Activated CD4-positive, alpha-beta memory T cell treated with anti-CD3 and anti-CD28 coated beads for 36 hours (primary cell): ENCODE results near the gene CAPZA2. TPM values are rescaled to one million over a fixed set of nuclear protein-coding genes. Genes with fewer than 3 reads are reported as not detected.
"Not testable (repeated sequence)": the region's sequence is repeated elsewhere in the genome, so short reads cannot be mapped to it uniquely, and the experiment has no call there.

Source experiments
- CTCF ChIA-PET: fragments of 350-600 bp; sonication (Branson Sonifier 250); formaldehyde crosslinking; loops from one replicate; lab custom pipeline; 2021; ENCODE audit warnings: antibody characterized with exemption, inconsistent platforms; lab: Charles Lee
- POLR2A ChIA-PET: fragments of 350-600 bp; sonication (Branson Sonifier 250); formaldehyde crosslinking; loops from one replicate; lab custom pipeline; 2021; ENCODE audit warnings: antibody characterized with exemption; lab: Charles Lee
- DNase-seq: peaks from one replicate; pipeline ENCODE4 v3.0.0-alpha.2; 2020
- H3K27ac Mint-ChIP-seq: one replicate; pipeline ENCODE4 v1.8.0; 2021; ENCODE audit warnings: mixed read lengths
- H3K27me3 Mint-ChIP-seq: one replicate; pipeline ENCODE4 v1.8.0; 2021; ENCODE audit warnings: mixed read lengths
- H3K36me3 Mint-ChIP-seq: one replicate; pipeline ENCODE4 v1.8.0; 2021; ENCODE audit warnings: mixed read lengths
- H3K4me1 Mint-ChIP-seq: one replicate; pipeline ENCODE4 v1.8.0; 2021; ENCODE audit warnings: low read depth, mixed read lengths
- H3K4me3 Mint-ChIP-seq: one replicate; pipeline ENCODE4 v1.8.0; 2021; ENCODE audit warnings: mild to moderate bottlenecking, mixed read lengths
- H3K9me3 Mint-ChIP-seq: one replicate; pipeline ENCODE4 v1.8.0; 2021; ENCODE audit warnings: mixed read lengths
- intact Hi-C: fragments of 100-400 bp; cut with micrococcal nuclease; formaldehyde crosslinking; loops from one replicate; pipeline ENCODE4 v1.15.1; 2023
- total RNA-seq, 2 experiments: library from RNA; stranded (reverse); gene quantifications; one replicate each; pipeline ENCODE4 v1.2.3, GENCODE V29; 2021

The CAPZA2 gene
- total RNA-seq = 100 to 1,000 TPM; 163 to 176 TPM

DNA sequence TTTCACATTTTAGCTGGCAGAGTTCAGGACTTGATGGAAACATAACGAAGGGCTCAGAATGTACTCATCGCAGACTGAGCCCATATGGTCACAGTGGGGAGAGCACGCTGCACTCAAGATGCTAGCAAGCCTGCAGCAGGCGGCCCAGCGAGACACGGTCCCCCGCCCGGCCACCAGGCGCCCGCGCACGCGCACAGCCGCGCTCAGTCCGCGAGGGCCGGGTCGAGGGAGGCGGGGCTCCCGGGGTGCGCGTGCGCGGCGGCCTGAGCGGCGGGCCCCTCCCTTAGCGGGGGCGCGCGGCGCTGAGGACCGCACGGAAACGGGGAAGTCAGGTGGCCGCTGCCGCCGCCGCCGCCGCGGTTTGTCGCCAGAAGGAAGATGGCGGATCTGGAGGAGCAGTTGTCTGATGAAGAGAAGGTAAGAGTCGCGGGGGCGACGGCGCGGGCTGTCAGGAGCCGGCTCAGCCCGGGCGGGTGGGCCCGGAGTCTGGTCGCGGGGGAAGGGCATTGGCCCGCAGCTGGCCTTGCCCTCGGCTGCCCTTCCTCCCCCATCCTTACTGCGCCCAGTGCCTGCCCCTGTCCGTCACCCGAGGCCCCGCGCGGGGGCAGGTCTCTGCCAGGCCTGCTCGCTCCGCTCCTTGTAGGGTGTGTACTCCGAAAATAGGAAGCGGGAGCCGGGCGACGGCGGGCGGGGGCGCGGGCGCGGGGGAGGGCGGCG, at the start of gene CAPZA2:
CAPZA2 (plus strand) TSS at position 354 of the 717 bp plus-strand sequence; CDS start at position 379, 25 bp downstream.
- CTCF ChIA-PET = no interaction called here
- H3K36me3 Mint-ChIP-seq = peaks cover 3% of the 10 kb centered on the region
- H3K9me3 Mint-ChIP-seq = no peaks in the 10 kb centered on the region
- POLR2A ChIA-PET = interaction anchor here (1.4 to 1.5 kb wide), 2 partner anchors 8 to 12 kb away, joined by 4 to 5 read pairs; no protein-coding TSS in a partner anchor
- H3K27ac Mint-ChIP-seq = peak within 1 kb of the TSS; percentile 90
- peak; percentile 95 for DNase-seq
- H3K4me1 Mint-ChIP-seq = peaks cover 39% of the 10 kb centered on the region
- H3K4me3 Mint-ChIP-seq = peak within 1 kb of the TSS; percentile 88
- intact Hi-C loops = loop anchor here (1.0 to 10.0 kb wide), 5 partner anchors 60 to 1322 kb away; partner anchors contain the start of gene LSM8
- peaks cover 6% of the 10 kb centered on the region for H3K27me3 Mint-ChIP-seq

DNA sequence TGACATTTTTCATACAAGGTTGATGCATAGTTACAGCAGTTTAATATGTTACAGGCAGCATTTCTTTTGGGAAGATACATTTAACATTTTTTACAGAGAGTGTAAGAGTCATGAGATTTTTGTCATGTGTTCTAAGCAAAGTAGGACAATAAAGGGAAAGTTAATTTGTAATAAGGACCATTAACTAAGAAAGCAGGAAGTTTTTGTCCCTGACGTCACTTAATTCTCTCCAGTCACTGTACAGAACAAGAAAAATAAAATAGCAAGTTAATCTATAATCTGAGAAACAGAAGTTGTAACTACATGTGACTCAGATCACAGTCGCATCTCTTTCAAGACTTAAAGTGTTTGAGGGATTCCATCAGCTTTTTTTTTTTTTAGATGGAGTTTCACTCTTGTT, 49.5 kb upstream of the CAPZA2 start:
- H3K4me3 Mint-ChIP-seq = no peak overlapping the region
- peaks cover 6% of the 10 kb centered on the region for H3K27me3 Mint-ChIP-seq
- ChIA-PET POLR2A (no interaction called here), CTCF (interaction anchor here (0.6 to 1.2 kb wide), 4 partner anchors 10 to 633 kb away, joined by 3 read pairs; no protein-coding TSS in a partner anchor)
- intact Hi-C loops = no loop called here
- no peak overlapping the region for H3K27ac Mint-ChIP-seq
- no peaks in the 10 kb centered on the region for H3K9me3 Mint-ChIP-seq
- H3K4me1 Mint-ChIP-seq = no peaks in the 10 kb centered on the region
- DNase-seq = no peak
- H3K36me3 Mint-ChIP-seq = no peaks in the 10 kb centered on the region

DNA sequence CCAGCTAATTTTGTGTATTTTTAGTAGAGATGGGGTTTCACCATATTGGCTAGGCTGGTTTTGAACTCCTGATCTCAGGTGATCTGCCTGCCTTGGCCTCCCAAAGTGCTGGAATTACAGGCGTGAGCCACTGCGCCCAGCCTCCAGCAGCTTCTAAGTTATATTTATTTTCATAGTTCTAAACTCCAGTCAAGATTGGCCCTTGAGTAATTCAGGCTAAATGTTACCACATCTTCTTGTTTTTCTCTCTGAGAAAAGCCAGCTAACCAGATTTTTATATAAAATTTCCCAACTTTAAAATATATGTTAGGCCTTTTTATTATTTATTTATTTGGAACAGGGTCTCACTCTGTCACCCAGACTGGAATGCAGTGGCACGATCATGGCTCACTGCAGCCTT, 49.0 kb upstream of the CAPZA2 start:
- DNase-seq, intact Hi-C loops, H3K4me3 Mint-ChIP-seq, H3K9me3 Mint-ChIP-seq, H3K27ac Mint-ChIP-seq, H3K36me3 Mint-ChIP-seq, H3K4me1 Mint-ChIP-seq, H3K27me3 Mint-ChIP-seq: not testable (repeated sequence)
- POLR2A ChIA-PET = interaction anchor here (0.6 kb wide), 1 partner anchor 15 kb away, joined by 3 read pairs; no protein-coding TSS in a partner anchor
- CTCF ChIA-PET = interaction anchor here (0.6 to 2.0 kb wide), 6 partner anchors 10 to 633 kb away, joined by 3 to 8 read pairs (median 3); no protein-coding TSS in a partner anchor

DNA sequence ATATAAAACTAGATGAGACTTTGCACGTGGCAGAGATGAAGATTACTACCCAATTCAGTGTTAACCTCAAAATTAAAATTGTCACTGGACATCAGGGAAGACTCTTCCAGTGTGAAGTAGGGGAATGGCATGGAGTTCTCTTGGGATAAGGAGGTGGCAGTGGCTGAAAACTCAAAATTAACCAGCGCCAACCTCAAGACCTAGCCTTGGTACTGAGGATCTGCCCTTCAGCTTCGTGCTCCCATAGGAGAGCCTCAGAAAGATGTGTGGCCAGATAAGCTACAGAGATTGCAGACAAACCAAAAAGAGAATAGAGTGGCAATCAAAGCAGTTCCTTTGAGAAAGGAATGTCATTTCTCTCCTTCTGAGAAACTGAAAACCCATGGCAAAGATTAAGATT, 47.3 kb upstream of the CAPZA2 start:
- Mint-ChIP-seq H3K27ac (no peak overlapping the region), H3K4me1 (no peaks in the 10 kb centered on the region), H3K36me3 (no peaks in the 10 kb centered on the region), H3K27me3 (peaks cover 11% of the 10 kb centered on the region), H3K4me3 (no peak overlapping the region), H3K9me3 (no peaks in the 10 kb centered on the region)
- no peak for DNase-seq
- ChIA-PET POLR2A (no interaction called here), CTCF (interaction anchor here (0.7 to 2.0 kb wide), 2 partner anchors 223 to 225 kb away, joined by 4 to 8 read pairs; no protein-coding TSS in a partner anchor)
- intact Hi-C loops = no loop called here

DNA sequence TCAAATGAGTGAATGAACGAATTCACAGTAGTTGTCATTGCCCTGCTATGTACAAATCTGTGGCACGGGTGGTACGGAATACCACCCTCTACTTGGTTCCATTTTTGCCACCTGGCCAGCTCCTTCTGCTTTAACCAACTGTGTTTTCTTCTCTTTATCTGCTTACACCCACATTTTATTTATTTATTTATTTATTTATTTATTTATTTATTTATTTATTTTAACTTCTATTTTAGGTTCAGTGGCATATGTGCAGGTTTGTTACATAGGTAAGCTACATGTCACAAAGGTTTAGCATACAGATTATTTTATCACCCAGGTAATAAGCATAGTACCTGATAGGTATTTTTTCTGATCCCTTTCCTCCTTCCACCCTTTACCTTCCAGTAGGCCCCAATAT, 42.2 kb upstream of the CAPZA2 start:
- Mint-ChIP-seq H3K36me3 (no peaks in the 10 kb centered on the region), H3K27me3 (peaks cover 19% of the 10 kb centered on the region), H3K4me3 (no peak overlapping the region), H3K9me3 (no peaks in the 10 kb centered on the region), H3K4me1 (no peaks in the 10 kb centered on the region), H3K27ac (no peak overlapping the region)
- ChIA-PET POLR2A (no interaction called here), CTCF (interaction anchor here (1.4 kb wide), 1 partner anchor 229 kb away, joined by 4 read pairs; no protein-coding TSS in a partner anchor)
- intact Hi-C loops = no loop called here
- no peak for DNase-seq

DNA sequence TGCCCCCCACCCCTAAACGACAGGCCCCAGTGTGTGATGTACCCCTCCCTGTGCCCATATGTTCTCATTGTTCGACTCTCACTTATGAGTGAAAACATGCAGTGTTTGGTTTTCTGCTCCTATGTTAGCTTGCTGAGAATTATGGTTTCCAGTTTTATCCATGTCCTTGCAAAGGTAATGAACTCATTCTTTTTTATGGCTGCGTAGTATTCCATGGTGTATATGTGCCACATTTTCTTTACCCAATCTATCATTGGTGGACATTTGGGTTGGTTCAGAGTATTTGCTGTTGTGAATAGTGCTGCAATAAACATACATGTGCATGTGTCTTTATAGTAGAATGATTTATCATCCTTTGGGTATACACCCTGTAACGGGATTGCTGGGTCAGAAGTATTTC, 40.7 kb upstream of the CAPZA2 start:
- H3K27ac Mint-ChIP-seq, POLR2A ChIA-PET, CTCF ChIA-PET, H3K36me3 Mint-ChIP-seq, H3K4me3 Mint-ChIP-seq, intact Hi-C loops, H3K9me3 Mint-ChIP-seq, DNase-seq, H3K4me1 Mint-ChIP-seq: not testable (repeated sequence)
- H3K27me3 Mint-ChIP-seq = peaks cover 30% of the 10 kb centered on the region

DNA sequence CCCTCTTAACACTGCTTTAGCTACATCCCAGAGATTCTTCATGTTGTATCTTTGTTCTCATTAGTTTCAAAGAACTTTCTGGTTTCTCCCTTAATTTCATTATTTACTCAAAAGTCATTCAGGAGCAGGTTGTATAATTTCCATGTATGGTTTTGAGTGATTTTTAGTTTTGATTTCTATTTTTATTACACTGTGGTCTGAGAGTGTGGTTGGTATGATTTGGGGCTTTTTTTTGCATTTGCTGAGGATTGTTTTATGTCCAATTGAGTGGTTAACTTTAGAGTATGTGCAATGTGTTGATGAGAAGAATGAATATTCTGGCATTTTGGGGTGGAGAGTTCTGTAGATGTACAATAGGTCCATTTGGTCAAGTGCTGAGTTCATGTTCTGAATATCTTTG, 37.9 kb upstream of the CAPZA2 start:
- Mint-ChIP-seq H3K27ac (no peak overlapping the region), H3K4me3 (no peak overlapping the region), H3K9me3 (no peaks in the 10 kb centered on the region), H3K36me3 (no peaks in the 10 kb centered on the region), H3K27me3 (peaks cover 28% of the 10 kb centered on the region), H3K4me1 (no peaks in the 10 kb centered on the region)
- POLR2A ChIA-PET = no interaction called here
- intact Hi-C loops = no loop called here
- CTCF ChIA-PET = no interaction called here
- DNase-seq = no peak

- no peaks in the 10 kb centered on the region for H3K36me3 Mint-ChIP-seq
- ChIA-PET POLR2A (interaction anchor here (0.6 kb wide), 1 partner anchor 15 kb away, joined by 3 read pairs; no protein-coding TSS in a partner anchor), CTCF (no interaction called here)
- H3K27me3 Mint-ChIP-seq = peaks cover 25% of the 10 kb centered on the region
- no peak overlapping the region for H3K4me3 Mint-ChIP-seq
- H3K4me1 Mint-ChIP-seq = no peaks in the 10 kb centered on the region
- no peak overlapping the region for H3K27ac Mint-ChIP-seq
- intact Hi-C loops = no loop called here
- no peak for DNase-seq
- no peaks in the 10 kb centered on the region for H3K9me3 Mint-ChIP-seq
Observed at GRCh38 chr7:116828281-116828680, 34.1 kb upstream of the CAPZA2 start.

GRCh38 chr7:116829041-116829440, 33.3 kb upstream of the CAPZA2 start:
- POLR2A ChIA-PET = no interaction called here

DNA sequence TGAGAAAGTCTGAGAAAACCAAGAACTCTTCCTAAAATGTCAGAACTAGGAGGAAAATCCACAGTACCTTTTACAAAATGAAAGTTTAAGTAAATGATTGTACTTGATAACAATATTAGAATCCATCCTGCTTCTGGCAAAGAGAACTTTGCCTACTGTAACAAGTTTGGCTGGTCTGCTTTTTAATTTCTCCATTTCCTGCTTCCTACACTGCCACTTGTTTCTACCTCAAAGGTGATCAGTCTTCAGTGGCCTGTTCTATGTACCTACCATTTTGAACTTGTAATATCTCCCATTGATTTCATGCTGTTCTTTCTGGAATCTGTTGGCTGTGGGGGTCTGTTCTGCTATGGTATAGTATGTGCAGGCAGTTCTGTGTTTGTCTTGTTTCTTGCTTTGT, 32.9 kb upstream of the CAPZA2 start:
- Mint-ChIP-seq H3K27ac (no peak overlapping the region), H3K36me3 (no peaks in the 10 kb centered on the region), H3K9me3 (no peaks in the 10 kb centered on the region), H3K4me1 (no peaks in the 10 kb centered on the region), H3K4me3 (no peak overlapping the region), H3K27me3 (peaks cover 21% of the 10 kb centered on the region)
- POLR2A ChIA-PET = no interaction called here
- CTCF ChIA-PET = no interaction called here
- intact Hi-C loops = no loop called here
- DNase-seq = no peak

More at GRCh38 chr7:116829041-116829440, 33.3 kb upstream of the CAPZA2 start:
- Mint-ChIP-seq H3K36me3 (no peaks in the 10 kb centered on the region), H3K9me3 (no peaks in the 10 kb centered on the region), H3K27me3 (peaks cover 24% of the 10 kb centered on the region), H3K4me1 (no peaks in the 10 kb centered on the region), H3K4me3 (no peak overlapping the region), H3K27ac (no peak overlapping the region)
- CTCF ChIA-PET = no interaction called here
- no peak for DNase-seq
- intact Hi-C loops = no loop called here

DNA sequence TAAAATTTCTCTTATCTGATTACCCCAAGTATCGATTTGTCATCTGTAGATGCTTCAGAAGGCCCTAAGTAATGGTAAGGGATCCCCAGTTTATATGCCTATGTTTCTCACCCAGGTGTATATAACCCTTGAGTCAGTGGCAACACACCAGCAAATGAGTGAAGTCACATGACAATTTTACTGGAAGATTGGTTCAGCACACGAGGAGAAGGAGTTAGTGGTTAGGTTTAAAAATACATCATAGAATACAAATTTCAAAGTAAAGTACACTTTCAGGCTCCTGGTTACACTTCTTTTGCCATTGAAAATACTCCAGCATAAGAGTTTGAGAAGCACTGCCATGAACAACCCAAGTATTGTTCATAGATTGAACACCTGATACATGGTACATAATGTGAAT, 29.7 kb upstream of the CAPZA2 start:
- DNase-seq = no peak
- POLR2A ChIA-PET = no interaction called here

GRCh38 chr7:116834815-116835504, 27.4 kb upstream of the CAPZA2 start:
- Mint-ChIP-seq H3K4me1 (no peaks in the 10 kb centered on the region), H3K27me3 (peaks cover 7% of the 10 kb centered on the region), H3K27ac (no peak overlapping the region), H3K4me3 (no peak overlapping the region), H3K36me3 (no peaks in the 10 kb centered on the region), H3K9me3 (no peaks in the 10 kb centered on the region)
- intact Hi-C loops = no loop called here
- POLR2A ChIA-PET = no interaction called here
- no peak for DNase-seq
- CTCF ChIA-PET = interaction anchor here (0.5 to 1.0 kb wide), 2 partner anchors 48 to 217 kb away, joined by 3 read pairs; no protein-coding TSS in a partner anchor

More for the DNA sequence above, 29.7 kb upstream of the CAPZA2 start:
- Mint-ChIP-seq H3K4me1 (no peaks in the 10 kb centered on the region), H3K4me3 (no peak overlapping the region), H3K9me3 (no peaks in the 10 kb centered on the region), H3K36me3 (no peaks in the 10 kb centered on the region), H3K27ac (no peak overlapping the region), H3K27me3 (peaks cover 11% of the 10 kb centered on the region)
- CTCF ChIA-PET = no interaction called here
- intact Hi-C loops = no loop called here
